Panc1 (cell line): ENCODE data around the gene WNT9A. TPM values are rescaled to one million over a fixed set of nuclear protein-coding genes. Genes with fewer than 3 reads are reported as not detected.
A peak's percentile ranks its signal among the peaks of the same experiment; 100 is the strongest.

Source experiments
- ATAC-seq: fragments of 200-7000 bp; cut with Tn5 transposase; 2 replicates; pipeline ENCODE4 v1.9.1; 2020; ENCODE audit warnings: mild to moderate bottlenecking, moderate library complexity
- BruUV-seq: library from RNA; stranded (reverse); fragments of 400-500 nt; replicated peaks from 2 replicates; lab custom pipeline; 2021; lab: Mats Ljungman, UMichigan
- CTCF ChIA-PET: fragments of 300-600 bp; sonication (Branson Sonifier 250); formaldehyde crosslinking; loops from one replicate; lab custom pipeline; 2022; ENCODE audit warnings: antibody characterized with exemption; lab: Charles Lee
- POLR2A ChIA-PET: fragments of 300-600 bp; sonication (Branson Sonifier 250); formaldehyde crosslinking; loops from one replicate; lab custom pipeline; 2022; ENCODE audit warnings: antibody characterized with exemption; lab: Charles Lee
- DNase-seq: peaks from one replicate; pipeline ENCODE4 v3.0.0-alpha.2; 2010; ENCODE audit warnings: low read depth, low spot score
- H3K27ac ChIP-seq: 2 replicates; pipeline ENCODE4 v1.5.1; 2011; ENCODE audit warnings: mild to moderate bottlenecking, low read length, inconsistent platforms
- H3K27me3 ChIP-seq: fragments of 200-500 bp; sonication (Bioruptor generic); 2 replicates; pipeline ENCODE4 v1.6.0; 2014; ENCODE audit warnings: low read length, inconsistent platforms; ENCODE audit not compliant: control insufficient read depth, insufficient read depth
- H3K36me3 ChIP-seq: fragments of 200-500 bp; sonication (Bioruptor generic); 2 replicates; pipeline ENCODE4 v1.5.1; 2014; ENCODE audit warnings: inconsistent platforms, mild to moderate bottlenecking, low read length, moderate library complexity; ENCODE audit not compliant: control insufficient read depth, insufficient read depth
- H3K4me1 ChIP-seq: 2 replicates; pipeline ENCODE4 v1.5.1; 2011; ENCODE audit warnings: inconsistent platforms, mild to moderate bottlenecking, low read length, moderate library complexity; ENCODE audit not compliant: control insufficient read depth, insufficient read depth
- H3K4me3 ChIP-seq, 2 experiments: 2 replicates each; pipeline ENCODE4 v1.5.1; 2011 to 2012; ENCODE audit warnings: low read depth in 2 of 2, low read length in 2 of 2, mild to moderate bottlenecking in 2 of 2, inconsistent platforms in 1 of 2, moderate library complexity in 1 of 2
- H3K9me3 ChIP-seq: fragments of 200-500 bp; sonication (Bioruptor generic); 2 replicates; pipeline ENCODE4 v1.5.1; 2014; ENCODE audit warnings: low read depth, mild to moderate bottlenecking, inconsistent platforms, low read length, moderate library complexity; ENCODE audit not compliant: control insufficient read depth, insufficient read depth
- CTCF ChIP-seq: fragments of 450-650 bp; IDR thresholded peaks from 2 replicates; pipeline ENCODE4 v1.5.1; 2017; ENCODE audit warnings: mild to moderate bottlenecking
- POLR2AphosphoS5 ChIP-seq: IDR thresholded peaks from 2 replicates; pipeline ENCODE4 v1.6.1; 2012; ENCODE audit warnings: mild to moderate bottlenecking, low read depth, low read length, moderate library complexity
- REST ChIP-seq, 2 experiments: IDR thresholded peaks; 2 replicates each; pipeline ENCODE4 v1.6.1; 2011 to 2012; ENCODE audit warnings: low read depth in 2 of 2, control low read depth in 1 of 2, low read length in 1 of 2, mild to moderate bottlenecking in 1 of 2, moderate library complexity in 1 of 2; ENCODE audit not compliant: insufficient read depth in 1 of 2
- SIN3A ChIP-seq: IDR thresholded peaks from 2 replicates; pipeline ENCODE4 v1.6.1; 2012; ENCODE audit warnings: low read depth, mild to moderate bottlenecking, low read length, moderate library complexity, borderline replicate concordance; ENCODE audit not compliant: insufficient read depth
- TCF7L2 ChIP-seq: IDR thresholded peaks from 2 replicates; pipeline ENCODE4 v1.6.1; 2011; ENCODE audit warnings: mild to moderate bottlenecking, low read depth, low read length, inconsistent platforms
- in situ Hi-C: cut with HindIII; loops from 2 replicates; pipeline ENCODE4 v1.10.0; 2016; ENCODE audit warnings: low sequenced_read_pairs, low pct_unique_long_range_greater_than_20kb
- intact Hi-C: fragments of 100-400 bp; cut with micrococcal nuclease; formaldehyde crosslinking; loops from one replicate; pipeline ENCODE4 v1.10.0; 2022; ENCODE audit not compliant: unreplicated experiment
- total RNA-seq: library from RNA; stranded (reverse); gene quantifications from one replicate; pipeline ENCODE4 v1.2.1, GENCODE V29; 2021; ENCODE audit not compliant: unreplicated experiment

Gene WNT9A
- total RNA-seq, 1 experiment from 2014 or later, result 26.5 TPM

- POLR2A ChIA-PET, result no interaction called here
- ATAC-seq (no peak), DNase-seq (no peak)
- intact Hi-C loops, result no loop called here
- Histone ChIP-seq H3K27me3 (no peaks in the 10 kb centered on the region), H3K9me3 (no peaks in the 10 kb centered on the region), H3K4me1 (peaks cover 19% of the 10 kb centered on the region), H3K27ac (no peak overlapping the region), H3K36me3 (no peaks in the 10 kb centered on the region), H3K4me3 (no peak overlapping the region)
- BruUV-seq, result no TSS peak
- in situ Hi-C loops, result no loop called here
- CTCF ChIA-PET, result interaction anchor here (0.7 kb wide), 1 partner anchor 49 kb away, joined by 6 read pairs; no protein-coding TSS in a partner anchor
- TF ChIP-seq POLR2AphosphoS5 (no peak), REST (IDR thresholded peaks at IDR 0.05; ENCODE audit: insufficient read depth in 1 of 2, low read depth in 2 of 2, low read length in 1 of 2) (no peak), TCF7L2 (no peak), SIN3A (no peak), CTCF (no peak)
Observed at GRCh38 chr1:227925582-227926198, 22.0 kb downstream of the WNT9A start.

GRCh38 chr1:227924833-227925574, 22.7 kb downstream of the WNT9A start:
- ChIA-PET CTCF (no interaction called here), POLR2A (no interaction called here)
- Histone ChIP-seq H3K27ac (no peak overlapping the region), H3K27me3 (no peaks in the 10 kb centered on the region), H3K36me3 (no peaks in the 10 kb centered on the region), H3K9me3 (no peaks in the 10 kb centered on the region), H3K4me1 (peaks cover 19% of the 10 kb centered on the region), H3K4me3 (no peak overlapping the region)
- in situ Hi-C loops, result no loop called here
- TF ChIP-seq CTCF, result no peak
- TF ChIP-seq SIN3A, result no peak
- no peak for TF ChIP-seq POLR2AphosphoS5
- TF ChIP-seq TCF7L2, result no peak
- TF ChIP-seq REST (IDR thresholded peaks at IDR 0.05; ENCODE audit: insufficient read depth in 1 of 2, low read depth in 2 of 2, low read length in 1 of 2), result no peak
- DNase-seq, result no peak
- peak; percentile 27; the same call in 1 of the 2 replicates for ATAC-seq
- BruUV-seq, result no TSS peak
- intact Hi-C loops, result no loop called here
